ENCODE results near the gene EID3. TPM values are rescaled to one million over a fixed set of nuclear protein-coding genes. Genes with fewer than 3 reads are reported as not detected.

The EID3 gene
- polyA plus RNA-seq, 1 donor from 2014 or later: 0.37 TPM

GRCh38 chr12:104286516-104287482 lies 16.7 kb upstream of the EID3 start:
- TF ChIP-seq CTCF (IDR thresholded peaks at IDR 0.05; ENCODE audit: poor library complexity, severe bottlenecking) (peak; percentile 30), MXI1 (conservative IDR thresholded peaks at IDR 0.05; ENCODE audit: poor library complexity, severe bottlenecking) (peak; percentile 88), RAD21 (conservative IDR thresholded peaks at IDR 0.05) (peak; percentile 48), TAF1 (IDR thresholded peaks at IDR 0.05; ENCODE audit: low read depth) (peak; percentile 77), SMC3 (conservative IDR thresholded peaks at IDR 0.05; ENCODE audit: poor library complexity) (peak; percentile 49), EZH2 (IDR thresholded peaks at IDR 0.05; ENCODE audit: borderline replicate concordance, insufficient read depth, low read length, poor library complexity, severe bottlenecking) (no peak), POLR2AphosphoS5 (IDR thresholded peaks at IDR 0.05) (peak; percentile 57), EP300 (conservative IDR thresholded peaks at IDR 0.05; ENCODE audit: poor library complexity, severe bottlenecking) (no peak), REST (IDR thresholded peaks at IDR 0.05; ENCODE audit: borderline replicate concordance) (peak; percentile 83)
- peak overlapping the region; percentile 82 for H3K4me3 ChIP-seq (ENCODE audit: low read length)
- no peaks in the 10 kb centered on the region for H3K36me3 ChIP-seq (ENCODE audit: insufficient read depth, low read length)
- H2AFZ ChIP-seq (ENCODE audit: low read depth, low read length): peak overlapping the region; percentile 77
- no peaks in the 10 kb centered on the region for H4K20me1 ChIP-seq (ENCODE audit: insufficient read depth)
- peak overlapping the region; percentile 80 for H3K27ac ChIP-seq (ENCODE audit: low read length)
- peak overlapping the region; percentile 87 for H3K9ac ChIP-seq (ENCODE audit: low read length)
- peak overlapping the region; percentile 100 for H3K4me2 ChIP-seq (ENCODE audit: low read length)
- H3F3A ChIP-seq (ENCODE audit: insufficient read depth, low read length, poor library complexity, severe bottlenecking): no peaks in the 10 kb centered on the region
- H3K9me2 ChIP-seq (ENCODE audit: insufficient read depth, low read length): no peaks in the 10 kb centered on the region
- peaks cover 20% of the 10 kb centered on the region for H3K79me2 ChIP-seq (replicated peaks; ENCODE audit: insufficient read depth, low read length)
- no peaks in the 10 kb centered on the region for H3K27me3 ChIP-seq (ENCODE audit: insufficient read depth, low read depth, low read length)
- H3K9me3 ChIP-seq (ENCODE audit: low read length): no peaks in the 10 kb centered on the region

GRCh38 chr12:104288635-104289274 lies 14.8 kb upstream of the EID3 start:
- peak; percentile 37 for TF ChIP-seq CTCF (IDR thresholded peaks at IDR 0.05; ENCODE audit: poor library complexity, severe bottlenecking)
- peak; percentile 35 for TF ChIP-seq REST (IDR thresholded peaks at IDR 0.05; ENCODE audit: borderline replicate concordance)
- no peak for TF ChIP-seq RAD21 (conservative IDR thresholded peaks at IDR 0.05)
- TF ChIP-seq POLR2AphosphoS5 (IDR thresholded peaks at IDR 0.05): peak; percentile 71
- no peak for TF ChIP-seq EZH2 (IDR thresholded peaks at IDR 0.05; ENCODE audit: borderline replicate concordance, insufficient read depth, low read length, poor library complexity, severe bottlenecking)
- no peak for TF ChIP-seq TAF1 (IDR thresholded peaks at IDR 0.05; ENCODE audit: low read depth)
- TF ChIP-seq MXI1 (conservative IDR thresholded peaks at IDR 0.05; ENCODE audit: poor library complexity, severe bottlenecking): peak; percentile 97
- TF ChIP-seq SMC3 (conservative IDR thresholded peaks at IDR 0.05; ENCODE audit: poor library complexity): peak; percentile 43
- TF ChIP-seq EP300 (conservative IDR thresholded peaks at IDR 0.05; ENCODE audit: poor library complexity, severe bottlenecking): peak; percentile 25
- H4K20me1 ChIP-seq (ENCODE audit: insufficient read depth): no peaks in the 10 kb centered on the region
- H3K4me2 ChIP-seq (ENCODE audit: low read length): peak overlapping the region; percentile 100
- H3K27ac ChIP-seq (ENCODE audit: low read length): peak overlapping the region; percentile 66
- H3K9ac ChIP-seq (ENCODE audit: low read length): peak overlapping the region; percentile 87
- peak overlapping the region; percentile 82 for H3K4me3 ChIP-seq (ENCODE audit: low read length)
- no peaks in the 10 kb centered on the region for H3K9me3 ChIP-seq (ENCODE audit: low read length)
- peaks cover 33% of the 10 kb centered on the region for H3K79me2 ChIP-seq (replicated peaks; ENCODE audit: insufficient read depth, low read length)
- no peaks in the 10 kb centered on the region for H3K9me2 ChIP-seq (ENCODE audit: insufficient read depth, low read length)
- H3F3A ChIP-seq (ENCODE audit: insufficient read depth, low read length, poor library complexity, severe bottlenecking): no peaks in the 10 kb centered on the region
- H3K36me3 ChIP-seq (ENCODE audit: insufficient read depth, low read length): no peaks in the 10 kb centered on the region
- peak overlapping the region; percentile 59 for H2AFZ ChIP-seq (ENCODE audit: low read depth, low read length)
- H3K27me3 ChIP-seq (ENCODE audit: insufficient read depth, low read depth, low read length): no peaks in the 10 kb centered on the region

Measured in neural cell (in vitro differentiated cells).